Activated naive CD4-positive, alpha-beta T cell treated with anti-CD3 and anti-CD28 coated beads, Interleukin-2, amount 50 U/mL, for 72 hours (primary cell): ENCODE results near the gene PAQR3. TPM values are rescaled to one million over a fixed set of nuclear protein-coding genes. Genes with fewer than 3 reads are reported as not detected.

Experiments
- ATAC-seq, 2 donors: fragments of 150-1000 bp; cut with Tn5 transposase; 2 replicates each; pipeline ENCODE4 v1.10.0; 2021; ENCODE audit warnings: mild to moderate bottlenecking in 2 of 2, moderate library complexity in 2 of 2
- DNase-seq, 2 donors: peaks; one replicate each; pipeline ENCODE4 v3.0.0; 2021 to 2022; ENCODE audit warnings: low spot score in 2 of 2
- H3K27ac Mint-ChIP-seq, 2 donors: one replicate each; pipeline ENCODE4 v1.8.0; 2022; ENCODE audit warnings: mild to moderate bottlenecking in 2 of 2, mixed read lengths in 2 of 2
- H3K36me3 Mint-ChIP-seq, 2 donors: one replicate each; pipeline ENCODE4 v1.8.0; 2022; ENCODE audit warnings: mixed read lengths in 2 of 2
- H3K9me3 Mint-ChIP-seq, 2 donors: one replicate each; pipeline ENCODE4 v1.8.0; 2022; ENCODE audit warnings: mixed read lengths in 2 of 2
- total RNA-seq, 2 donors: library from RNA; stranded (reverse); gene quantifications; one replicate each; pipeline ENCODE4 v1.2.3, GENCODE V29; 2022

Gene PAQR3, protein sequence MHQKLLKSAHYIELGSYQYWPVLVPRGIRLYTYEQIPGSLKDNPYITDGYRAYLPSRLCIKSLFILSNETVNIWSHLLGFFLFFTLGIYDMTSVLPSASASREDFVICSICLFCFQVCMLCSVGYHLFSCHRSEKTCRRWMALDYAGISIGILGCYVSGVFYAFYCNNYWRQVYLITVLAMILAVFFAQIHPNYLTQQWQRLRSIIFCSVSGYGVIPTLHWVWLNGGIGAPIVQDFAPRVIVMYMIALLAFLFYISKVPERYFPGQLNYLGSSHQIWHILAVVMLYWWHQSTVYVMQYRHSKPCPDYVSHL
- 10 to 100 TPM in 1 of 2 donors, 1 to 10 TPM in 1; 7.1 to 16.7 TPM for total RNA-seq

DNA sequence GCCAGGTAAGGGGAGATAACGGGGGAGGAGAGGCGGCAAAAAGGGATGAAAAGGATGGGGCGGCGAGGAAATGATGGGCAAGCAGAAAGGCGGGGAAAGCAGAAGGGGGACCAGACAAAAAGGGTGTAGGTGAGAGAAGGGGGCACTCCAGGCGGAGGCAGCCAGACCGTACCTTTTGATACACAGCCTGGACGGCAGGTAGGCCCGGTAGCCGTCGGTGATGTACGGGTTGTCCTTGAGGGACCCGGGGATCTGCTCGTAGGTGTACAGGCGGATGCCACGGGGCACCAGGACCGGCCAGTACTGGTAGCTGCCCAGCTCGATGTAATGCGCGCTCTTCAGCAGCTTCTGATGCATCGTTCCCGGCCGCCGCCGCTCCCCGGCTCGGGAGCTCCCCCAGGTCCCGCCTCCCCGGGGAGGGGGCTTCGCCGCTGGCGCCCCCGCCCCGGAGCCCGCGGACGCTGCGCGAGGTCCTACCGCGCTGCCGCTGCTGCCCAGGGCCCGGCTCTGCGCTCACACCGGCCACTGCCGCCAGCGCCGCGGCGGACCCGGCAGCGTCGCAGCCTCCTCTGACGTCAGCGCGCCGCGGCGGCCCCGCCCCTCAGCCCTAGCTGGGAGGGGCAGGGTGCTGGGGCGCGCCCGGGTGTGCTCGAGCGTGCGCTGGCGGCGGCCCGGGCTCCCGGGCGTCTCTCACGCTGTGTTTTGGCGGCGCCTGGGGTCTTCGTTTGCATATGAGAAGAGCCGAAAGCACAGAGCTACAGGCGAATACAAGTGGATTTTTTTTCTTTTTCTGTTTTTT is at the start of gene PAQR3:
TSS of gene PAQR3 (minus strand) at position 571 of the 799 bp plus-strand sequence. CDS start at position 357, 214 bp downstream.
- Mint-ChIP-seq H3K9me3 (no peaks in the 10 kb centered on the region), H3K36me3 (peaks cover 6 to 10% of the 10 kb centered on the region in 2 donors), H3K27ac (peak within 1 kb of the TSS; percentile 92 to 93)
- ATAC-seq (peak; percentile 93 to 98), DNase-seq (peak; percentile 84 to 87)

DNA sequence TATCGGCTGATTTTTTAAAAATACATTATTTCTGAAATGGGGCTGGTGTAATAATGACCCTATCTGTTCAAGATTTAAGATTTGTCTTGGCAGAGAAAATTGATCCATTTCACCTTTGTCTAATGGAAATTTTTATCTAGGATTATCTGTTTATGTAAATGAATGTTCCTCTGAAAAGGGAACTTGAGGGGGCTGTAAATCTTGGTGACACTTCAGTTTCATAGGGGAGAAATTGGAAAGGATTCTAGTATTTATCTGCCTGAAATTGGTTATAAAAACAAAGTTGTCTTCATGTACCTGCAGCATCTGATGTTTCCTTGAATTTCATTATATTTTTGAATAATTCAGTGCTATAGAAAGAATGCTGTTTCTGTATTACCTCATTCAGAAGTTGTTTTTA is 48.4 kb upstream of the PAQR3 start:
- H3K36me3 Mint-ChIP-seq, result no peaks in the 10 kb centered on the region
- H3K27ac Mint-ChIP-seq, result no peak overlapping the region
- ATAC-seq (no peak), DNase-seq (no peak)
- no peaks in the 10 kb centered on the region for H3K9me3 Mint-ChIP-seq

DNA sequence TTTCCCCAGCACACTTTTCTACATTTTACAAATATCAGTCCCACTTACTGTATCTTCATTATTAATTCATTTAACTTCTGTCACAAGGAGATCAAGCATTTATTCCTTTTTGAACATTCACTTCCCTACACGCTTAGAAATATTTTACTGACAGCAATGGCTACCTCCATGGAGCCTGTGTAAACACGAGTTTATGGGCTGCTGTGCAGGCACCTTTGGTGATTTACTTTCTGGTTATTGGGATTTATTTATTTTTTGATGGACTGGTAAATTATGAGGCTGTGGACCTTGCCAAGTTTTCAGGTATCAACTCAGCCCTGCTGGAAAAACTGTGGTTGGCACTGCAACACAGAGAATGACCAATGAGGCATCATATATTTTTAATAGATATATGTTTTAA is 45.4 kb upstream of the PAQR3 start:
- no peak overlapping the region for H3K27ac Mint-ChIP-seq
- H3K36me3 Mint-ChIP-seq, result no peaks in the 10 kb centered on the region
- H3K9me3 Mint-ChIP-seq, result no peaks in the 10 kb centered on the region
- ATAC-seq (no peak), DNase-seq (no peak)

DNA sequence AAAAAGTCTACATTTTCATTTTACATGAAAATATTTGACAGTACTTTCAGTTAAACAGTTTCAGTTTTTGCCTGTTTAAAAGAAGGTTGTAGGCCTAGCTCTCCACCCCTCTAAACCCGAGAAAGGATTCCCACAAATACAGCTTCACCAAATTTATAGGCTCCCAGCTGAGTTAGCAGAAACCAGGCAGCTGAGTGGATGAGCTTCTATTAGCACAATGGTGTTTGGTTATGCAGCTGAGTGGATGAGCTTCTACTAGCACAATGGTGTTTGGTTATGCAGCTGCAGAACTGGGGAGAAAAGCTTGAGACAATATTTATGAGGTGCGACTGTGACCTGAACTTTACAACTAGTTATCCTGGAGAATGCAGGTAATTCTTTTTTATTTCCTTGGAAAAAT is 36.6 kb upstream of the PAQR3 start:
- no peak for ATAC-seq
- Mint-ChIP-seq H3K27ac (no peak overlapping the region), H3K9me3 (no peaks in the 10 kb centered on the region), H3K36me3 (no peaks in the 10 kb centered on the region)
- no peak for DNase-seq

DNA sequence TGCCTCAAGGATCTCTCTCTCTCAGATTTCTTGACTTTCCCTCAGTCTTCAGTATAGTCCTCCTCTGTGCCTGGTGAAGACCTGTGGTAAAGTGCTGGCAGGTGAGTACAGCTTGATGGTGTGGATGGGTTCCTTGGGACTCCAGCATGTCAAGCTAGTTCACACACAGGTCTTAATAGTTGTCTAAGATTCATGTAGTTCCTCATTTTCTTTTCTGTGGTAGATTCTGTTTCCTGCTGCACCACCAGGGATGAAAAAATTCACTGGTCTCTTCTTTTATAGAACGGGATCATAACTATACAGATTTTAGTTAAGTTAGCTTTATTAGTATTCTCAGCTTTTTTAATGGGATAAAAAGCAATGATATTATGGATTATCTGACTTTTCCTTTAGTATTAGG is 32.5 kb upstream of the PAQR3 start:
- Mint-ChIP-seq H3K27ac (no peak overlapping the region), H3K36me3 (no peaks in the 10 kb centered on the region), H3K9me3 (peaks cover 0 to 4% of the 10 kb centered on the region in 2 donors)
- no peak for DNase-seq
- ATAC-seq, result no peak

DNA sequence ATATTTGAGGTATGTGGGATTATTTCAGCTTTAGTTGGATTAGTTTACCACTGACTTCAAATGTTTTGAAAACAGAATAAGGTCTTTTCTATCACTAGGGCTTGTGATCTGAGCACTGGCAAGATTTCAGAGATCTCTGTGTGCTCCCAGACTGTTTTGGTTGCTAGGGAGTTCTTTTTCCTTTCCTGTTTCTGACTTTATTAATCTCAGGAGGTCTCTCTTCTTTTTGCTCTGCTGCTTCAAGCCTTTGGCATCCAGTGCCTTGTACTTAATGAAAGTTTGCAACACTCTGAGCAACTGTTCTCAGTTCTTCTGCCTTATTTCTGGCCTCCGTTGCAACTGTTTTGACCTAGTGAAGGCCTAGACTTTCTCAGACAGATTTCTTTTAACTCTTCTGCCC is 32.1 kb upstream of the PAQR3 start:
- ATAC-seq (no peak), DNase-seq (no peak)
- H3K36me3 Mint-ChIP-seq, result no peaks in the 10 kb centered on the region
- H3K9me3 Mint-ChIP-seq, result peaks cover 0 to 4% of the 10 kb centered on the region in 2 donors
- H3K27ac Mint-ChIP-seq, result no peak overlapping the region

DNA sequence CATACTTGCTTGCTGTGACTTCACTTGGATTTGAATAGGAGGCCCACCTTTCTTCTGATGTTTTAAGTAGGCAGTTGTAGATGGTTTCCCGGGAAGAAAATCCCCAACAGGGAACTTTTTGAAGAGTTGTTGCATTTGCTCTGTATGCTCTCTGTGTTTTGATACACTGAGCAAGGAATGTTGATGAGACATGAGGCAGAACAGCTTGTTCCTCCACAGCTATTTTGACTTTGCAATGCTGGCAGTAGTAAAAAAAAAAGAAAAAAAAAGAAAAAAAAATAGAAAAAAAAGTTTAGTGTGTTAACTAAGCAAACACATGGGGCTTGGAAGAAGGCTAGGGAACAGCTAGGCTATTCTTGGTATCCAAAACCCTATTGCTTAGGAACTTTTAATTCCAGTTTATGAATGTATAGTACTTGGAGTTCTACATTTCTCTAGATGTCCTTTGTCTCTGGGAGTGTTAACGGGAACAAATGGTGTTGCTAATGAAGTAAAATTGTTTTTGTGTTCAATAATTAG is 23.4 kb upstream of the PAQR3 start:
- Mint-ChIP-seq H3K9me3 (peaks cover 0 to 4% of the 10 kb centered on the region in 2 donors), H3K36me3 (no peaks in the 10 kb centered on the region), H3K27ac (no peak overlapping the region)
- no peak for DNase-seq
- no peak for ATAC-seq

DNA sequence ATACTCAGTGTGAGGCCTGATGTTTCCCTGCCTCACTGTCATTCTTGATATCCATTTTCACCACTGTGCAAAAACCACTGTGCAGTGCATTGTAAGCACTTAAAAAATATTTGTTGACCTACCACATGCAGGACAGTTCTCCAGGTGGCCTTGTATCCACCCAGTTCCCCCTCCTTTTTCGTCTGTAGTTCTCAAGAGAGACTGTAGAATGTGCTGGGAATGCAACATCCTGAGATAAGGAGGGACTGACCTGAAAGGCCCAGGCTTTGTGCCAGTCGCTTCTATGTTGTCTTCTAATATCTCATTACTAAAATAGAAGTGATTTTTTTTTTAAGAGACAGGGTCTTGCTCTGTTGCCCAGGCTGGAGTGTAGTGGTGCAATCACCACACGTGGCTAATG is 21.7 kb upstream of the PAQR3 start:
- Mint-ChIP-seq H3K9me3 (no peaks in the 10 kb centered on the region), H3K27ac (no peak overlapping the region), H3K36me3 (no peaks in the 10 kb centered on the region)
- ATAC-seq, result no peak
- DNase-seq, result no peak

DNA sequence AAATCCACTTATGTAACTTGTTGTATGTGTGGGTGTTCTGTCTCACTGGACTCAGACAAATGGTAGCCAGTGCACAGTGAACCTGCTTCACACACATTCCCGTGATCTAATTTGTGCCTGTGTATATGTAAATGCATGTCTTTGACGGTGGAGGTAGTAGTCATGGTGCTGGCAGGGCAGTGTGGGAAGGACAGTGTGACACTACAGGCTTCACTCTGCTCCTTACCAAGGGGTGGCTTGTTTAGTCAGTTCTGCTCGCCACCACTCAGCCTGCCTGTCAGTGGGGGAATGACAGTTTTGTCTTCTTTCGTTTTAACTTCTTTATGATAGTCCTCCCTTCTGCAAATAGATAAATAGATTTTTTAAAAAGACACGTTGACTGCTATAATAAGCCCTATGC is 17.7 kb upstream of the PAQR3 start:
- no peaks in the 10 kb centered on the region for H3K9me3 Mint-ChIP-seq
- no peaks in the 10 kb centered on the region for H3K36me3 Mint-ChIP-seq
- no peak for ATAC-seq
- no peak overlapping the region for H3K27ac Mint-ChIP-seq
- DNase-seq, result no peak

DNA sequence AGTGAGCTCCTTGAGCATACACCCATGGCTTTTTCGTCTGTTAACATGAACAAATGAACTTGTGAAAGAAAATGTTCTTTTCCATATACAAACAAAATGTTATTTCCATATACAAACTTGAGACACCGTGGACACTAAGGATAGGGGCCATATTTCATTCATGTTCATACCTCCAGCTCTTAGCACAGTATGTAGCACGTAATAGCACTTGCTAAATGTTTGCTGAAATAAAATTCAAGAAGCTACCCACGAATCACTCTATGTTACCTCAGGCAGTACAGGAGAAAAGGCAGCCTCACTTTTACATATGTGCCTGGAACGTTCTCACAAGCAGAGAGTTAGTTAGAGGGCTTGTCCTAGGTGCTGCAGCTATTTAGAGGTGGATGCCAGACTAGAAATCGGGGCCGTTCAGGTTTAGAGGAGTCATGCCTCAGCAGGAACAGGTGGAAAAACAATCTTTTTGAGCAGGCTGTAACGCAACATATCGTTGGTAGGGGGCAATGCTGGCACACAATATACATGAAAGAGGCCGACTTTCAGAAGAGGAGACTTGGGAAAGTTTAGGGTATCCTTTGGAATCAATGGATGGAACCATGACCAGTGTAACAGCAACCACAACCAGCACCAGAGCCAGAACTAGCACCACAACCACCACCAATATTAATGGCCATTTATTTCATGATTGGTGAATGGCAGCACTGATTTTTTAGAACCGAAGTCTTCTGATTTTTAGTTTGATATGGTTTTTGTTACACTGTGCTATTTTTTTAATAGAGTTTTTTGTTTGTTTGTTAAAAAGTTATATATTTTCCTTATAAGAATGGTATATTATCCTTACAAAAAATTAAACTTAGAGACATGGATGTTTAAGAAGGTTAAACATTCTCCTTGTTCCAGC is 14.8 kb upstream of the PAQR3 start:
- no peaks in the 10 kb centered on the region for H3K9me3 Mint-ChIP-seq
- no peak for DNase-seq
- H3K36me3 Mint-ChIP-seq, result no peaks in the 10 kb centered on the region
- no peak overlapping the region for H3K27ac Mint-ChIP-seq
- ATAC-seq, result no peak

DNA sequence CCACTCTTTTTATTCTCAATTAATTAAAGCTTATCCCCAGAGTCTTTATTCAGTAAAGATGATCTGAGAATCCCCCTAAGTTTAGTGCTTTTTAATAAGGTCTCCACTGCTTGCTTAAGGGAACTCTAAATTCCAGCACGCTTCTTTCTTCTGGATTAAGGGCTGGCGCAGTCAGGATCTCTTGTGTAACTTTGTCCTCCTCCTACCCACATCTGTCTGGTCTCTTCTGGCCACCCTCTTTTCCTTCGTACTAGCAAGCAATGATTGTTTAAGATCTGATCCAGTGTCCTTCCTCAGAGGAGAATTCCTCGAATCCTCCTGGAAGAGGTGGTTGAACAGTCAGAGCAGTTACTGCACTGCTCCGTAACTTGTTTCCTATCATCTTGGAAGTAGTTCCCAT is 14.0 kb upstream of the PAQR3 start:
- H3K36me3 Mint-ChIP-seq, result no peaks in the 10 kb centered on the region
- no peak for ATAC-seq
- no peak for DNase-seq

DNA sequence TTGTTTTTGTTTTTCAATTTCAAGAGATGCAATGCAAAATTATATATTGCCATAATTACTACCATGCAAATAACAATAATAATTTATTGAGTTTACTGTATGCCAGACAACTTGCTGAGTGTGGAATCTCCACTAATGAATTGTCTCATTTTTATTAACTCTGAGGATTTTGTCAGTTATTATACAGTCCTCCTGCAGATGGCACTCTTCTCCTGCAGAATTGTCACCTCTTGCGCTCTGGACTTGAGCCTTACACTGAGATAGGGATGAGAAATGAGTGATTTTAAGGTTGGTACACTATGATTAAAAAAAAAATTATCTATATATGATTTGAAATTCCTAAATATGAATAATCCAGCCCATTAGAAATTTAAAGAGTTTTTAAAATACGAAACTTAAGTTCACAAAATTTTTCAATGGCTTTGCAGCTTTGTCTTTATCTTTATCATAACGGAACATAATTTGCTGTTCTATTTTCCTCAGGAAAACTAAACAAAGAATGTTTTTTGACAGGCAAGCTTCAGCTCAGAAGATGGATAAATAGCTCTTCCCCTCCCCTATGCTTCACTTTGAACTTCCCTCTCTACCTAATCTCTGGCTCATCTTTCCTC is 12.7 kb upstream of the PAQR3 start:
- Mint-ChIP-seq H3K27ac (no peak overlapping the region), H3K9me3 (no peaks in the 10 kb centered on the region), H3K36me3 (no peaks in the 10 kb centered on the region)
- ATAC-seq, result peak; percentile 36 to 53
- DNase-seq, result no peak

More for the DNA sequence above, 14.0 kb upstream of the PAQR3 start:
- H3K9me3 Mint-ChIP-seq, result no peaks in the 10 kb centered on the region
- H3K27ac Mint-ChIP-seq, result no peak overlapping the region

DNA sequence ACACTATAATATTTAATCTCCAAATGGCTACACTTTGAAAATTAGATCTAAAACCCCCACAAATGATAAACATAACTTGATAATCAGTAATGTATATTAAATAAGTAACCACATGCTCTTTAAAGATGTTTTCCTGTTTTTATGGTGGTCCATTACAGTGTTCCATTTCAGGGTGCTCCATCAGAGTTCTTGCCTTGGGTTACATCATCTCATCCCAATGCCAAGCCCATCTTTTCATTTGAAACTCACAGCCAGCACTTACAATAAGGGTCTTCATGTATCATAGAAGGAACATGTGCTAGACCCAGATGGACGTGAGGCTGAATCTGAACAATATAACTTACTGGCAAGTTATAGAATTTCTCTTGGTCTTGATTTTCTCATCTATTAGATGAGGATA is 10.5 kb upstream of the PAQR3 start:
- H3K27ac Mint-ChIP-seq, result no peak overlapping the region
- no peak for DNase-seq
- ATAC-seq, result no peak
- no peaks in the 10 kb centered on the region for H3K9me3 Mint-ChIP-seq
- H3K36me3 Mint-ChIP-seq, result no peaks in the 10 kb centered on the region

DNA sequence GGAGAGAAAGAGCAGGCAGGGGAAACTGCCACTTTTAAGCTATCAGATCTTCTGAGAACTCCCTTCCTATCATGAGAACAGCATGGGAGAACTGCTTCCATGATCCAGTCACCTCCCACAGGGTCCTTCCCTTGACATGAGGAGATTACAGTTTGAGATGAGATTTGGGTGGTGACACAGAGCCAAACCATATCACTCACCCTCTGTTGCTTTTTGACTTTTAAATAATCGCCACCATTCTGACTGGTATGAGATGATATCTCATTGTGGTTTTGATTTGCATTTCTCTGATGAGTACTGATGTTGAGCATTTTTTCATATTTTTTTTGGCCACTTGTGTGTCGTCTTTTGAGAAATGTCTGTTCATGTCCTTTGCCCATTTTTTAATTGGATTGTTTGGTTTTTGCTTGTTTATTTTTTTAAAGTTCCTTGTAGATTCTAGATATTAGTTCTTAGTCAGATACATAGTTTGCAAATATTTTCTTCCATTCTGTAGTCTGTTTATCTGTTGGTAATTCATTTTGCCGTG is 6.5 kb upstream of the PAQR3 start:
- Mint-ChIP-seq H3K9me3 (no peaks in the 10 kb centered on the region), H3K36me3 (no peaks in the 10 kb centered on the region), H3K27ac (no peak overlapping the region)
- DNase-seq (no peak), ATAC-seq (peak; percentile 66 to 73)

DNA sequence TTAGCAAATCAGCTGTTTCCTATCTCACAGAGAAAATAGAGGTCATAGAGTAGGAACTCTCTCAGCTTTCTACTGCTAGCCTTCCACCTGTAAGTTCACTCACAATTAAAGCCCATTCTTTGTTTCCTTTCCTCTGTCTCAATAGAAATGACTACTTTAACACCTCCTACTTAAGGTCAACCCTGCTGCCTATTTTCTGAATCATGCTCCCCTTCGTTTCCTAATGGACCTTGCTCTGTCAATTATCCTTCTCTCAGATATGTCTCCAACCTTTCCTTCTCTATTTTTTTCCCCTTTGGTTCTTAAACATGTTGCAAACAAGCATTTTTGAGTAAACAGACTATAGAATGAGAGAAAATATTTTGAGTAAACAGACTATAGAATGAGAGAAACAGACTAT is 5.1 kb upstream of the PAQR3 start:
- Mint-ChIP-seq H3K27ac (no peak overlapping the region), H3K9me3 (no peaks in the 10 kb centered on the region), H3K36me3 (no peaks in the 10 kb centered on the region)
- no peak for ATAC-seq
- DNase-seq, result no peak

DNA sequence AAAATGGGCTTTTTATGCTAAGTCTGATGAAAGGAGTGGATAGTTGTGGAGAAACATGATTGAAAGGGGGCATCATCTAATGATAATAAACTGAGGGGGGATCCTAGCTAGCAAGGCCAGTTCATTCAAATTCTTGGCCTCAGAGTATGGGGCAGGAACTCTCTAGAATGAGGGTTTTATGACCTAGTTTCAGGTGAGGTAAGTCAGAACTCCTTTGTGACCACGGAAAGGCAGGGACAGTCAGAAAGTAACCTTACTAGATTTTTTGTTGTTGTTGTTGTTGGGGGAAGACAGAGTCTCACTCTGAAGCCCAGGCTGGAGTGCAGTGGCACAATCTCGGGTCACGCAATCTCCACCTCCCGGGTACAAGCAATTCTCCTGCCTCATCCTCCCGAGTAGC is 1.5 kb upstream of the PAQR3 start:
- H3K27ac Mint-ChIP-seq, result no peak overlapping the region
- peaks cover 6 to 10% of the 10 kb centered on the region in 2 donors for H3K36me3 Mint-ChIP-seq
- no peaks in the 10 kb centered on the region for H3K9me3 Mint-ChIP-seq
- ATAC-seq (peak in 1 of 2 donors; percentile 63), DNase-seq (peak in 1 of 2 donors; percentile 23)
